GM18870 (cell line): Measurements from ENCODE around the gene TUBA1A.
"Not testable (repeated sequence)": the region's sequence is repeated elsewhere in the genome, so short reads cannot be mapped to it uniquely, and the experiment has no call there.

Experiments
- ATAC-seq: cut with Tn5 transposase; IDR thresholded peaks from one replicate; pipeline ENCODE4 v1.9.1; 2021; ENCODE audit warnings: moderate library complexity; ENCODE audit not compliant: unreplicated experiment

The TUBA1A gene

DNA sequence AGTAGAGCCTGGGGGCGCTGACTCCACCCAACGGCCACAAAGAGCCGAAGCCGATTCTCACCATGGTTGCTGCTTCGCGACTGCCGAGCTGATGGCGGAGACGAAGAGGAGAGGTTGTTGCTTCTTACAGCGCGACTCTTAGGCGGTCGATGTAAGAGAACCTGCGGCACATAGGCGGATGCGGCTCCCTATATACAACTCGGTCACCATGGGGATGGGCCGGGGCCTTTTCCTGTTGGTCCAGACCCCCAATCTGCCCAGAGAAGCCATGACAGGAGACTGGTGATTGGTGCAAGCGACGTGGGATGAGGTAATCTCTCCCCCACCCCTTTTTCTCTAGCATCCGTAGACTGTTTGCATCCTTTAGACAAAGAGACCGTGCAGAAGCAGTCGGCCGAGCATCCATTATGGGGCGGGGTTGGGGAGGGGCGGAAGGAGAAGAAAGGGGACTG, at the start of gene TUBA1A:
TUBA1A (minus strand) TSS at position 165 of the 452 bp plus-strand sequence; CDS start at position 64, 101 bp downstream.
- ATAC-seq = peak; percentile 83

DNA sequence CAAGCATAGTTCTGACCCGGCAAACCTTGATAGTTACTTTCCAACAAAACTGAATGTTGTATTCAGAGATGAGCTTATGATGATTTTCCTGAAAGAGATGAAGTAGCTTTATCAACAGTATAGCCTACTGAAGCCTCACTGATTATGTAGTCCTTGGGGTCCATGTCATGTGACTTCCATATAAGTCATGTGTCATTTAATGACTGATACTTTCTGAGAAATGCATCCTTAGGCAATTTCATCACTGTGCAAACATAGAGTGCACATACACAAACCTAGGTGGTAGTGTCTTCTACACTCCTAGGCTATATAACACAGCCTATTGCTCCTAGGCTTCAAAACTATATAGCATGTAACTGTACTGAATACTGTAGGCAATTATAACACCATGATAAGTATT, 47.5 kb upstream of the TUBA1A start:
- ATAC-seq = no peak

DNA sequence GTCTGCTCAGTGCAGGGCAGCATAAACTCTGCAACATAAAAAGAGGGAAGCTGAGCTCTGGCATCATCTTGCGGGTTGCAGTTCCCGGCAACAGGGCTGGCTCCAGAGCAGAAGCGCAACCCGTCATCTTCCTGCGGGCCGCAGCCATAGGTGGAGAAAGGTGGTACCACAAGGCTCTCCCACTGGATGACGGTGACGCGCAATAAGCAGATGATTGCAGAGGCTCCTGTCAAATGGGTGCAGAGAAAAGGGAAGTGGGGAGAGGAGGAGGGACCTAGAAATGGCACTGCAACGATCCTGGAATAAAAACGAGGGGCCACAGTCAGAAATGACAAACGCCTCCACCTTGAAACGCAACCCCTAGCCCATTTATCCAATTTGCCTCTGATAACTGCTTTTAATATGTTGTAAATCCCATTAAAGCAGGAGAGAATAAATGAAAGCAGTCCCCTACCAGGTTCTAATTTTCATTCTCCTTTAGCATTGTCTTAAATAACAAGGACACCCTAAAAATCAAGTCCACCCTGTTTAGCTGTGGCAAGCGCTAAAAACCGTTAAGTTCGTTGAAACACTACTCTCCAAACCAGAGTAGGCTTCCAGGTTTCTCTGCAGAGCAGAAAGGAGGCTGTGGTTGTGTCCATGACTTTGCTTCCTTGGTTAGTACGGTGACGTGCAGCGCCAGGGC, 45.1 kb upstream of the TUBA1A start:
- ATAC-seq = no peak

DNA sequence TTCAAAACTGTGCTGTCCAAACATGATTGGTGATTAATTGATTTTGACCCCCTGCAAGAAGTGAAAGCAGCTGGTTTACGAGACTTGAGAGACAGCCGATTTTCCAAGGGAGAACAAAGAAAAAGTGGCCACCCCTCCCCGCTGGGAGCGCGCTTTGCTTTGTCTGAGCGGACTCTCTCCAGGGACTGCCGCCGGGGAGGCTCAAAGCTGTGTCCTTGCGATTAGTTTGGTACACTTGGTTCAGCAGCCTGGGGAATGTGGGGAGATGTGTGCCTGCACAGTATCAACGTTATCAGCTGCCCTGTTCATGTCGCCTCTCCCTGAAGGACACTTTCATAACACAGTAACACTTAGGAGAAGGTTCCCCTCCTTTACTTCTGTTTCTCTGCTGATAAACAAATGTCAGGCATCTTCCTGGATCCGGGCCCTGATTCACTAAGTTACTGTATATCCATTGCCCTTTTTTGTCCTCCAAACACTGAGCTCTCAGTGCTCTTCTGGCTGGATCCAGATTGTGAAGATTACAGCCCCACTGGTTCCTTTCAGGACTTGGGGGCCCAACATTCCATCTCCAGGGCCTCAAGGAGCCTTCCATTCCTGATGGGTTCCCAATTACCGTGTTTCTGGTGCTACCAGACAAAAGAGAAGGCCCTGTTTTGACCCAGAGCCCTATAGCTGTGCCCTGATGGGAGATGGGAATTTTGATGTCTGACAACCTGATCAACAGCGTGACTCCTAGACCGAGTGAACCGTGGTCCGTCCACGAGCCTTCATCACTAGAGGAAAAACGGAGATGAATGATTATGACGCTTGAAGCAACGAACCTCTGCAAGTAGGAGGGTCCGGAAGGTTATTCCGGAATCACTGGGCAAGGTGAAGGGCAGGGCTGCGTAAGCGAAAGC, 44.3 kb upstream of the TUBA1A start:
- ATAC-seq = no peak

DNA sequence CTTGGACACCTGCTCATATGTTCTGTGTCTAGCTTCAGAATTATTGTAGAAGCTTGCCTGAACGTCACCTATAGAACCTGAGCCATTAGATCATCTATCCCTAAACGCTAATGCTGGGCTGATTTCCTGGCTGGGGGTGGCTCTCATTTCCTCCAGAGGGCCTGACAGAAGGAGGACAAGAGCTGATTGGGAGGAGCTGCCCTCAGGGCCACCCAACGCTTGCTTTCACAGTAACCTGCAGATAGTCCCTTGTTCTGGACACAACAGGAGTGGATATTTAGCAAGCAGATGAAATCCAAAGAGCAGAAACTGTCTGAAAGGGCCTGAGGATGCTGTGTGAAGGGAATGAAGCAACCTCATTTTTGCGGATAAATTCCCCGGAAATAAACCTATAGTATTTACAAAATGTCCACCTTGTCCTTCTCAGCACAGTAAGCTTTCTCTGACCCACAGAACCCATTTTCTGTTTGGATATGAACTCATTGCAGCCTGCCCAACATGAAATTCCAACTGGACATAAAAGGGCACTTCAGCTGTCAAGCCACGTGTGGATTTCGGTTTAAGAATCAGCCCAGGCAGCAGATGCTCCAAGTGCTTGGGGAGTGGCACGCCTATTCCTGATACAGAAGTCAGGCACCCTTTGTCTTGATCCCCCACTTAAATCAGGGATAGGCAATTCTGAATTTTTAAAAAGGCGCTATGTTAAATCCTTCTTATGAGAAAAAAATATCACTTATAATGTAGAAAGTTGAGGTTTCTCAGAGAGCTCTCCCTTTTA, 43.2 kb upstream of the TUBA1A start:
- no peak for ATAC-seq

DNA sequence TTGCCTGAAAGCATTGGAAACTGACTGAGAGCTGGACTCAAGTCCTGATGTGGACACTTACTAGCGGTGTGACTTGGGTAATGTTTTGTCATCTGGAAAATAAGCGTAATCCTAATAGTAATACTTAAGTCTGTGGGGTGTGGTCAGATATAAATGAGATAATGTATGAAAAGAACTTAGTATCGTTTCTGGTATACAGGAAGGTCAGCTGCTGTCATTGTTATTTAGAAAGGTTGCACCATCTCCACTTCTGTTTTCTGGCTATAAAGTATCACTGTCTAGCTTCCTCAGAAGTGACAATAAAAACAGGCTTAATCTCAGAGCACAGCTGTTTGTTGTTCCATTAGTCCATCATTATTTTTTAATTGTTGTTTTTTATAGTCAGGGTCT, 41.9 kb upstream of the TUBA1A start:
- ATAC-seq = no peak

DNA sequence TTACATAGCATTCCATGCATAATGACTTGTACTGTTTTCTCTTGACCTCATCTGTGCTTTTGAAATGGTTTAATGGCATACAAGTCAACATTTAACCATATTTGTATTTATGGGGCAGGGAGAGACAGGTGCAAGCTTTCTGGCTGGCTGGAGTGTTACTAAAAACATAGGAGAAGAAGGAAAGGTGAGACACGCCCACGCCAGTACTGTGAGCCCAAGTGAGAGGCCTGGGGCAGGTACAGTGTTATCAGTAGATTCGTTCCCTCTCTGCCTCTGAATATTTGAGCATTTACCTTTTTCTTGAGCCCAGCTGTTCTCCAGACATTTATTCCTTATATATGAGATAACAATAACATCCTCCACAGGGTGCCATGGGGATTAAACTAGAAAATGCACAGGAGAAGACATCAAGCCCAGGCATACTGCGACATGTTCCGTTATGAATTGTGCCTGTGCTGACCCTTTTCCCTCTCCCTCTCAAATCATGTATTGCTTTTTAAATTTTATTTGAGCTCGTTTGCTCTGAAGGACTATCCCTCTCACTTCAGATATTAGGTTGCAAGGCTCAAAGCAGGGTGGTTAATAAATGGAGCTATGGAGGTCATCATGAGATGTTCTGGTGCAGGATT, 41.4 kb upstream of the TUBA1A start:
- no peak for ATAC-seq

DNA sequence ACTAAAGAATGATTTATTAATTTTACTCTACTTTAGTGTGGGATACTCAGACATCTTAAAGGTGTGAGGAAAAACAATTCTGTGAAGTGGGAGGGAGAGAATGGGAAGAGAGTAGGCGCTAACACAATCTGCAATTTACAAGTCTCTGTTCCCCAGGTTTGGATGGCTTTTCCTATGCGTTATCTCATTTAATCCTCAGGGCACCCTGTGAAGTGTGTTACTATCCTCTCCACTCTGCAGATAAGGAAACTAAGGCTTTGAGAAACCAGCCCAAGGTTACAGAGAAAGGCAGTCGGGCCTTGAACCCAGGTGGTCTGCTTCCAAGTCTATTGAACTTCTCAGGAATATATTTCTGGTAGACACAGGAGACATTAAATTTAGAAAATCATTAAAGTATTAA, 39.8 kb upstream of the TUBA1A start:
- ATAC-seq = no peak

DNA sequence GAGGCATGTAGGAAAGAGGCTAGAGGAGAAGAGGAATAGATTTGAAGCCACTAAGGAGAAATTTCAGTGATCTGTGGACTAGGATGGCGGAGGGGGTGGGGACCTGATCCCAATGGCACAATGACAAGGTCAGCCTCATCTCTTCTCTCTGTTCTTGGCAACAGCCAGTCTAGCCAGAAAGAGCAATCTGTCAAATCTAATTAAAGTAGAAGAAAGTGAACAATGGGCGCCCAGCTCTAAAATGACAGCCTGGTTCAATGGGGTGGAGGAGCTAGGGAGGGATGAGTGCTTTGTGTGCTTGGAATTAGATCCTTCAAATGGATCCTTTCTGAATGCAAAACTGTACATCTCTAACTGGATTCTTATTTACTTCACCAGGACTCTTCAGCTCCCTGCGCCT, 38.8 kb upstream of the TUBA1A start:
- ATAC-seq = no peak

DNA sequence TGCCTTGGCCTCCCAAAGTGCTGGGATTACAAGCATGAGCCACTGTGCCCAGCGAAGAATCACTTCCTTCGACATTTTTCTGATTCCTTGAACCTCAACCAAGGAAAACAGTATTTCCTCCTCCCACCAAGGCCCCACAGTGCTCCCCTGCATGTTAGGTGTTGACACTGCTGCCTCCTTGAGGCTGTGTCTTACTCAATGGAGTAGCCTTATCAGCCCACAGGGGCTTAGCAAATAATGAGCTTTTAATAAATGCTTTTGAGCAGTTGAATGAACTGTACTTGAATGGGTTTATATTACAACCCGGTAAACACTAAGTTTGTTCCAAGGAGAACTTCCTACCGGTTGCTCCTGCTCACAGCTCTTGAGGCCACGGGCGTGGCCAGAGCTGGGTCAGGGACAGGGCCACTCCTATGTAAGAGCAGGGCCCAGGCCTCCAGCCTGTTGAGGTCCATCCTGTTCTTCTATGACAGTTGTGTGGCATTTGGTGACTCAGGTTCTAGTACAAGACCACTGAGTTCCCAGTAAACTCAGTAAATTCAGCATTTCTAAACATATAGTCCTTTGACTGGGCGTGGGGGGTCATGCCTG, 36.8 kb upstream of the TUBA1A start:
- no peak for ATAC-seq

DNA sequence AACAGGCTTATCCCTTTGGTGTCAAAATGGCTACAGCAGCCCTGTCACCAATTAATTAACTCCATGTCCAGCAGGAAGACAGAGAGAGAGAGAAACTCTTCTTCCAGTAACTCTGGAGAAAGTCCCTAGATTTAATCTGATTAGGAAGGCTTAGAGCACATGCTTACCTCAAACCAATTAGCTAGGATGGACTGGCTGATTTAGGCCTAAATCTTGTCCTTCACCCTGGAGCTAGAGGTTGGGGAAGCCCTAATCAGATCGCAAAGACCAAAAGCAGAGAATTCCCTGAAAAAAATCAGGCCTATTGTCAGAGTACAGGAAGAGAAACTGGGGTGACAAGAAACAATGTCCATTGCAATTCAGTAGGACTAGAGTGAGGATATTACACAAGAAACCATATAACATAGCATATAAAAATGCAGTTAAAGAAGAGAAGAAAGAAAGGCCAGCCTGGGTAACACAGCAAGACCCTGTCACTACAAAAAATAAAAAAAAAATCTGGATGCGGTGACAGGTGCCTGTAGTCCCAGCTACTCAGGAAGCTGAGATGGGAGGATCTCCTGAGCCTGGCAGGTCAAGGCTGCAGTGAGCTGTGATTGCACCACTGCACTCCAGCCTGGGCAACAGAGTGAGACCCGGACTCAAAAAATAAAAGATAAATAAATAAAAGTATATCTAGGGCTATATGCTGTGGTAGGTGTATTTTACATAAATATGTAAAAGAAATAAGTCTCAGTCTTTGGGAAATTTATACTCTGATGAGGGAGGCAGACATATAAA, 34.9 kb upstream of the TUBA1A start:
- no peak for ATAC-seq

DNA sequence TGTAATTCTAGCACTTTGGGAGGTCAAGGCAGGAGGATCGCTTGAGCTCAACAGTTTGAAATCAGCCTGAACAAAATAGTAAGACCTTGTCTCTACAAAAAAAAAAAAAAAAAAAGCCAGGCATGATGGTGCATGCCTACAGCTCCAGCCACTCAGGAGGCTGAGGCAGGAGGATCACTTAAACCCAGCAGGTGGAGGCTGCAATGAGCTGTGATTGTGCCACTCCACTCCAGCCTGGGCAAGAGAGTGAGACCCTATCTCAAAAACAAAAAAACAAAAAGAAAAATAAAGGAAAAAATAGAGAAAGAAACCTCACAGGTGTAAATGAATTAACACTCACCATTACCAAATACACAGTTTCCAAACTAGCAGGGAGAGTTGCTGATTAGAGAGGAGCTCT, 34.2 kb upstream of the TUBA1A start:
- no peak for ATAC-seq

DNA sequence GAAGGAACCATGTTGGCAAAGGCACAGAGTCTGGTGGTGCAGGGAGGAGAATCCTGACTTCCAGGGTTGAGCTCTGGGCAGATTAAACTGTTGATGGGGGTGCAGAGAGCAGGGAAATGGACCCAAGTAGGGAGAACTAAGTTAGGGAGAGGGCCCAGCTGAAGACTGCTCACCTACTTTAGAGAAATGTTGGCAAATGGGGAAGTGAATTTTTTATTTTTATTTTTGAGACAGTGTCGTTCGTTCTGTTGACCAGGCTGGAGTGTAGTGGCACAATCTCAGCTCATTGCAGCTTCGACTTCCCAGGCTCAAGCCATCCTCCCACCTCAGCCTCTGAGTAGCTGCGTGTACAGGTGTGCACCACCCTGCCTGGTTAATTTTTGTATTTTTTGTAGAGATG, 32.1 kb upstream of the TUBA1A start:
- ATAC-seq = no peak

DNA sequence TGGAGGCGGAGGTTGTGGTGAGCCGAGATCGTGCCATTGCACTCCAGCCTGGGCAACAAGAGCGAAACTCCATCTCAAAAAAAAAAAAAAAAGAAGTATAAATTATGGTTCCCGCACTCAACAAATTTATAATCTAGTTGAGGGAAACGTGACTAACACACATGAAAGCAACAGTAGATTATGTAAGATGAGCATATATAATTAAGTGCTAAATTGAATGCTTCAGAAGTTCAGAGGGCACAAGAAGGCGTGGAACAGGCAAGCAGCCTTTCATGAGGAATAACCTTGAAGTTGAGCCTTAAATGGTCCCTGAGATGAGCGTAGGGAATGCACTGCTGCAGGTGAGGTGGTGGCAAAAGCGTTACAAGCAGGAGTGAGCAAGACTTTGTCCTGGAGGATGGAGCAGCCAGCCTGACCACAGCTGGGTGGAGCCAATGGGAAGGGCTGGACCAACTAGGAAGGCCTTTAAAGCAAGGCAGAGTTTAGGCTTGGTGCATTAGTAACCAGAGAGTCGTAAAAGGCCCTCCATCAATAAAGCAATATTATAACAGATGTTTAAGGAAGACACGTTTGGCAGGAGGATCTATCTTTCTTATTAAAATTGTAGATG, 30.6 kb upstream of the TUBA1A start:
- ATAC-seq = no peak

DNA sequence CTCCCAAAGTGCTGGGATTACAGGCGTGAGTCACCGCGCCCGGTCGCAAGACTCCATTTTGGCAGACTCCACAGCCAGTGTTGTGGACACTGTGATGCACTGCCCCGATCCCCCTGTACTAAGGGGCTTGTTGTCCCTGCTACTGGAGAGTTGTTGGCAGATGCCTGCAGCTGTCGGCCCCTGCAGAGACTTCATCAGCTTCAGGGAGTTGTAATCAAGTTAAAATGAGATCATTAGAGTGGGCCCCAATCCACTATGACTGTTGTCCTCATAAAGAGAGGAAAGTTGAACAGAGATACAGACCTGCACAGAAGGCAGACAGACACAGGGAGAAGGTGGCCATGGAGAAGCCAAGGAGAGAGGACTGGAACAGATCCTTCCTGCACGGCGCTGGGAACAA, 23.7 kb upstream of the TUBA1A start:
- ATAC-seq = no peak

DNA sequence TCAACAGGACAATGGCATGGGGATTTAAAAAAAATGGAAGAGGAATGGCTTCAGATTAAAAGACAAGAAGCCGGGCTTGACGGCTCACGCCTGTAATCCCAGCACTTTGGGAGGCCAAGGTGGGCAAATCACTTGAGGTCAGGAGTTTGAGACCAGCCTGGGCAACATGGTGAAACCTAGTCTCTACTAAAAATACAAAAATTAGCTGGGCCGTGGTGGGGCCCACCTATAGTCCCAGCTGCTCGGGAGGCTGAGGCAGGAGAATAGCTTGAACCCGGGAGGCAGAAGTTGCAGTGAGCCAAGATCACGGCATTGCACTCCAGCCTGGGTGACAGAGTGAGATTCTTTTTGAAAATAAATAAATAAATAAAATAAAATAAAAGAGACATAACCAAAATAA, 21.8 kb upstream of the TUBA1A start:
- not testable (repeated sequence) for ATAC-seq

DNA sequence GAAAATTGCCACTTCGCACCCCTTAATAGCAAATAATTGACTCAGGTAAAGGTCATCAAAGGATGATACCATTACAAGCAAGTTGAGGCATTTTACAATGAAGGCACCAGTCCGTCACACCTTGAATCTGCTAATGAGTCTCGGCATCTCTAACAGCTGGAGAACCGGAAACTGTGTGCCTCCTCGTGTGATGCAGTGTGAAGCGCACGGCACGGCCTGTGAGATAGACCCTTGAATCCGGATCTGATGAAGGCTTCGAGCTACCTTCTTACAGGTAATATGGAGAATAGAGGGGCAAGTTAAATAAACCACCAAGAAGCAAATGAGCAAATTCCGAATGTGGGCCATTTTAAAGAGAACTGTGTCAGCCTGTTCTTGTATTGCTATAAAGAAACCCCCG, 19.8 kb upstream of the TUBA1A start:
- ATAC-seq = no peak

DNA sequence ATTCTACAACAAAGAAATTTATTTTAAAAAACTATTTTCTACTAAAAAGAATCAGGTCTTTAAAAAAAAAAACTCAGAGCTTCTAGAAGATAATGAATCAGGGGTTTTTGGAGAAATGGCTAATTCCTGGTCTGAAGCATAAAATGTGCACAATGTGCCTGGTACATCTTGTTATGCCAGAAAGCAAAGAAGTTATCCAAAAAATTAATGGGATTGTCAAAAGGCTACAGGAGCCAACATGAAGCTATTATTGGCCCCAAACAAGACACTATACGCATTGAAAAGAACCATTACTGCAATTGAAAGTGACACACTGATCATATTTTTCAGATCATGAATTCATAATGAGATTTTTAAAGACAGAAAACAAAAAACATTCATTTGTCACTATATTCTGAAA, 19.3 kb upstream of the TUBA1A start:
- no peak for ATAC-seq

DNA sequence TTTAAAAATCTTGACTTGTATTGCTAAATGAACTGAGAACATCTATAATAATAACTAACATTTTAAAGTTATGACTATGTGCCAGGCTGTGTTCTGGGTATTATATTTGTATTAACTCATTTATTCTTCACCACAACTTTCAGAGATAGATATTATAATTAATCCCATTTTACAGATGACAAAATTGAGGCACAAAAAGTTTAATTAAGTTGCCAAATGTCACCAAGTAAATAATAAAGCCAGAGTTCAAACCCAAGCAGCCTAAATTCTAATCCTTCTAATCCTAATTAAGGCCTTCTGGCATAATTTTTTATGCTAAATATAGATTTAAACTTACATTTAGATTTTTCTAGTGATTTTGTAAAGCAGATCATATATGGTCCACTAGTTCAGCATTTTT, 17.5 kb upstream of the TUBA1A start:
- no peak for ATAC-seq
